GM21423 (cell line): Measurements from ENCODE around the gene SCN3A.

Source experiments
- ATAC-seq: cut with Tn5 transposase; IDR thresholded peaks from one replicate; pipeline ENCODE4 v1.9.1; 2021; ENCODE audit warnings: mild to moderate bottlenecking, moderate library complexity; ENCODE audit not compliant: unreplicated experiment

Gene SCN3A

GRCh38 chr2:165058476-165059265 is 145.2 kb downstream of the SCN3A start:
- no peak for ATAC-seq

- no peak for ATAC-seq
Observed at GRCh38 chr2:165057931-165058330, 145.9 kb downstream of the SCN3A start.

- ATAC-seq, result no peak
Observed at GRCh38 chr2:165057308-165057707, 146.5 kb downstream of the SCN3A start.

GRCh38 chr2:165056564-165056963 is 147.3 kb downstream of the SCN3A start:
- no peak for ATAC-seq

GRCh38 chr2:165055082-165055851 is 148.6 kb downstream of the SCN3A start:
- no peak for ATAC-seq

GRCh38 chr2:165054652-165055051 is 149.2 kb downstream of the SCN3A start:
- no peak for ATAC-seq

- ATAC-seq, result no peak
Observed at GRCh38 chr2:165044505-165045303, 159.1 kb downstream of the SCN3A start.
